ENCODE data around the gene BROX. TPM values are rescaled to one million over a fixed set of nuclear protein-coding genes. Genes with fewer than 3 reads are reported as not detected.
"Not testable (repeated sequence)": the region's sequence is repeated elsewhere in the genome, so short reads cannot be mapped to it uniquely, and the experiment has no call there.

Gene BROX
- total RNA-seq, 5 donors from 2014 or later (not counting 1 experiment from before 2014, with no cell fraction given), result 45.3 to 53.9 (median 52.0) TPM

GRCh38 chr1:222734740-222735139 is 22.4 kb downstream of the BROX start:
- ChIA-PET POLR2A (no interaction called here), CTCF (interaction anchor here in 1 of 2 donors (0.7 kb wide), 1 partner anchor 80 kb away, joined by 3 read pairs; no protein-coding TSS in a partner anchor)
- WGBS (ENCODE audit: insufficient coverage), result no CpG with 5 or more reads among the region's 1 CpG
- peaks cover 30% of the 10 kb centered on the region for H3K36me3 Mint-ChIP-seq
- no peaks in the 10 kb centered on the region for H3K27me3 Mint-ChIP-seq
- Histone ChIP-seq H3K9me3 (no peaks in the 10 kb centered on the region), H3K4me3 (ENCODE audit: control insufficient read depth in 1 of 2, extremely low read depth in 1 of 2, low read length in 1 of 2) (no peak overlapping the region), H3K36me3 (ENCODE audit: control insufficient read depth in 2 of 2, extremely low read depth in 1 of 2, insufficient read depth in 1 of 2, low read length in 1 of 2) (peaks cover 0 to 49% of the 10 kb centered on the region in 2 donors), H3K27ac (ENCODE audit: low read length) (no peak overlapping the region), H3K4me1 (ENCODE audit: control insufficient read depth in 1 of 2, extremely low read depth in 1 of 2, insufficient read depth in 2 of 2, low read length in 2 of 2) (no peaks in the 10 kb centered on the region), H3K27me3 (replicated peaks in 1 of 2; ENCODE audit: control insufficient read depth in 2 of 2, extremely low read depth in 1 of 2, insufficient read depth in 2 of 2, low read length in 1 of 2) (no peaks in the 10 kb centered on the region)
- no peak overlapping the region for H3K4me3 Mint-ChIP-seq
- H3K27ac Mint-ChIP-seq, result peak overlapping the region in 1 of 2 donors; percentile 61
- H3K4me1 Mint-ChIP-seq, result peaks cover 0 to 13% (median 5%) of the 10 kb centered on the region in 3 donors
- no peaks in the 10 kb centered on the region for H3K9me3 Mint-ChIP-seq
- DNase-seq (no peak), ATAC-seq (replicated peaks in 1 of 4) (no peak)

- peaks cover 0 to 31% of the 10 kb centered on the region in 2 donors for H3K36me3 ChIP-seq (ENCODE audit: control insufficient read depth in 2 of 2, extremely low read depth in 1 of 2, insufficient read depth in 1 of 2, low read length in 1 of 2)
- H3K27ac Mint-ChIP-seq, result no peak overlapping the region
- H3K36me3 Mint-ChIP-seq, result peaks cover 19% of the 10 kb centered on the region
- H3K9me3 Mint-ChIP-seq, result no peaks in the 10 kb centered on the region
- H3K4me1 ChIP-seq (ENCODE audit: control insufficient read depth in 1 of 2, extremely low read depth in 1 of 2, insufficient read depth in 2 of 2, low read length in 2 of 2), result no peaks in the 10 kb centered on the region
- H3K27me3 Mint-ChIP-seq, result no peaks in the 10 kb centered on the region
- H3K9me3 ChIP-seq, result no peaks in the 10 kb centered on the region
- H3K4me3 ChIP-seq (ENCODE audit: control insufficient read depth in 1 of 2, extremely low read depth in 1 of 2, low read length in 1 of 2), result no peak overlapping the region
- H3K4me3 Mint-ChIP-seq, result no peak overlapping the region
- H3K27me3 ChIP-seq (replicated peaks in 1 of 2; ENCODE audit: control insufficient read depth in 2 of 2, extremely low read depth in 1 of 2, insufficient read depth in 2 of 2, low read length in 1 of 2), result no peaks in the 10 kb centered on the region
- no CpG with 5 or more reads among the region's 5 CpGs for WGBS (ENCODE audit: insufficient coverage)
- ATAC-seq (replicated peaks in 1 of 4), result no peak
- POLR2A ChIA-PET, result interaction anchor here in 1 of 2 donors (0.7 kb wide), 1 partner anchor 282 kb away, joined by 3 read pairs; no protein-coding TSS in a partner anchor
- CTCF ChIA-PET, result no interaction called here
- H3K27ac ChIP-seq (ENCODE audit: low read length), result no peak overlapping the region
- no peak for DNase-seq
- H3K4me1 Mint-ChIP-seq, result peaks cover 0 to 8% (median 4%) of the 10 kb centered on the region in 3 donors
These were observed 24.1 kb downstream of the BROX start for GRCh38 chr1:222736470-222736869.

- no peak for ATAC-seq (replicated peaks in 1 of 4)
- DNase-seq, result no peak
- Mint-ChIP-seq H3K4me3 (no peak within 1 kb of the TSS), H3K27me3 (no peaks in the 10 kb centered on the region), H3K4me1 (peaks cover 0 to 5% (median 0%) of the 10 kb centered on the region in 3 donors), H3K36me3 (peaks cover 16% of the 10 kb centered on the region), H3K27ac (no peak within 1 kb of the TSS), H3K9me3 (no peaks in the 10 kb centered on the region)
- CTCF ChIA-PET, result interaction anchor here in 1 of 2 donors (0.8 kb wide), 1 partner anchor 387 kb away, joined by 3 read pairs; no protein-coding TSS in a partner anchor
- Histone ChIP-seq H3K27ac (ENCODE audit: low read length) (no peak within 1 kb of the TSS), H3K4me1 (ENCODE audit: control insufficient read depth in 1 of 2, extremely low read depth in 1 of 2, insufficient read depth in 2 of 2, low read length in 2 of 2) (no peaks in the 10 kb centered on the region), H3K9me3 (no peaks in the 10 kb centered on the region), H3K4me3 (ENCODE audit: control insufficient read depth in 1 of 2, extremely low read depth in 1 of 2, low read length in 1 of 2) (no peak within 1 kb of the TSS), H3K27me3 (replicated peaks in 1 of 2; ENCODE audit: control insufficient read depth in 2 of 2, extremely low read depth in 1 of 2, insufficient read depth in 2 of 2, low read length in 1 of 2) (no peaks in the 10 kb centered on the region), H3K36me3 (ENCODE audit: control insufficient read depth in 2 of 2, extremely low read depth in 1 of 2, insufficient read depth in 1 of 2, low read length in 1 of 2) (peaks cover 0 to 26% of the 10 kb centered on the region in 2 donors)
- no CpG with 5 or more reads among the region's 1 CpG for WGBS (ENCODE audit: insufficient coverage)
- POLR2A ChIA-PET, result interaction anchor here in 1 of 2 donors (0.7 kb wide), 1 partner anchor 282 kb away, joined by 3 read pairs; no protein-coding TSS in a partner anchor
These were observed 24.6 kb downstream of the BROX start, which contains the start of gene FAM177B for GRCh38 chr1:222736972-222737371. FAM177B (plus strand) TSS chr1:222737202; CDS start chr1:222746546, 9,344 bp downstream.

GRCh38 chr1:222739465-222739864 is 27.1 kb downstream of the BROX start:
- no peak overlapping the region for H3K27ac ChIP-seq (ENCODE audit: low read length)
- no CpG with 5 or more reads among the region's 2 CpGs for WGBS (ENCODE audit: insufficient coverage)
- DNase-seq (no peak), ATAC-seq (replicated peaks in 1 of 4) (no peak)
- no peak overlapping the region for H3K4me3 ChIP-seq (ENCODE audit: control insufficient read depth in 1 of 2, extremely low read depth in 1 of 2, low read length in 1 of 2)
- no peak overlapping the region for H3K27ac Mint-ChIP-seq
- H3K36me3 ChIP-seq (ENCODE audit: control insufficient read depth in 2 of 2, extremely low read depth in 1 of 2, insufficient read depth in 1 of 2, low read length in 1 of 2), result peaks cover 0 to 9% of the 10 kb centered on the region in 2 donors
- no peaks in the 10 kb centered on the region for H3K9me3 ChIP-seq
- no peaks in the 10 kb centered on the region for H3K27me3 ChIP-seq (replicated peaks in 1 of 2; ENCODE audit: control insufficient read depth in 2 of 2, extremely low read depth in 1 of 2, insufficient read depth in 2 of 2, low read length in 1 of 2)
- no peaks in the 10 kb centered on the region for H3K4me1 Mint-ChIP-seq
- ChIA-PET POLR2A (no interaction called here), CTCF (interaction anchor here (0.5 to 1.6 kb wide), 6 partner anchors 11 to 394 kb away, joined by 3 to 5 read pairs (median 3); no protein-coding TSS in a partner anchor)
- H3K4me3 Mint-ChIP-seq, result no peak overlapping the region
- H3K9me3 Mint-ChIP-seq, result no peaks in the 10 kb centered on the region
- H3K27me3 Mint-ChIP-seq, result no peaks in the 10 kb centered on the region
- no peaks in the 10 kb centered on the region for H3K4me1 ChIP-seq (ENCODE audit: control insufficient read depth in 1 of 2, extremely low read depth in 1 of 2, insufficient read depth in 2 of 2, low read length in 2 of 2)
- peaks cover 5% of the 10 kb centered on the region for H3K36me3 Mint-ChIP-seq

GRCh38 chr1:222739929-222740328 is 27.6 kb downstream of the BROX start:
- no peaks in the 10 kb centered on the region for H3K4me1 ChIP-seq (ENCODE audit: control insufficient read depth in 1 of 2, extremely low read depth in 1 of 2, insufficient read depth in 2 of 2, low read length in 2 of 2)
- ChIA-PET POLR2A (interaction anchor here in 1 of 2 donors (0.6 kb wide), 1 partner anchor 80 kb away, joined by 3 read pairs; no protein-coding TSS in a partner anchor), CTCF (interaction anchor here in 1 of 2 donors (1.0 kb wide), 1 partner anchor 384 kb away, joined by 3 read pairs; no protein-coding TSS in a partner anchor)
- no peak overlapping the region for H3K4me3 ChIP-seq (ENCODE audit: control insufficient read depth in 1 of 2, extremely low read depth in 1 of 2, low read length in 1 of 2)
- no peak overlapping the region for H3K27ac ChIP-seq (ENCODE audit: low read length)
- DNase-seq (no peak), ATAC-seq (replicated peaks in 1 of 4) (no peak)
- H3K36me3 ChIP-seq (ENCODE audit: control insufficient read depth in 2 of 2, extremely low read depth in 1 of 2, insufficient read depth in 1 of 2, low read length in 1 of 2), result peaks cover 0 to 9% of the 10 kb centered on the region in 2 donors
- no peaks in the 10 kb centered on the region for H3K9me3 ChIP-seq
- Mint-ChIP-seq H3K4me1 (no peaks in the 10 kb centered on the region), H3K4me3 (no peak overlapping the region), H3K9me3 (no peaks in the 10 kb centered on the region), H3K27me3 (no peaks in the 10 kb centered on the region), H3K36me3 (peaks cover 3% of the 10 kb centered on the region), H3K27ac (no peak overlapping the region)
- WGBS (ENCODE audit: insufficient coverage), result no CpG with 5 or more reads among the region's 1 CpG
- no peaks in the 10 kb centered on the region for H3K27me3 ChIP-seq (replicated peaks in 1 of 2; ENCODE audit: control insufficient read depth in 2 of 2, extremely low read depth in 1 of 2, insufficient read depth in 2 of 2, low read length in 1 of 2)

- whole genome bisulfite sequencing (ENCODE audit: insufficient coverage), result no CpG with 5 or more reads among the region's 5 CpGs
- H3K27ac Mint-ChIP-seq; H3K4me1 ChIP-seq (ENCODE audit: control insufficient read depth in 1 of 2, extremely low read depth in 1 of 2, insufficient read depth in 2 of 2, low read length in 2 of 2); POLR2A ChIA-PET; H3K27me3 Mint-ChIP-seq; H3K27me3 ChIP-seq (replicated peaks in 1 of 2; ENCODE audit: control insufficient read depth in 2 of 2, extremely low read depth in 1 of 2, insufficient read depth in 2 of 2, low read length in 1 of 2); H3K36me3 ChIP-seq (ENCODE audit: control insufficient read depth in 2 of 2, extremely low read depth in 1 of 2, insufficient read depth in 1 of 2, low read length in 1 of 2); H3K9me3 ChIP-seq; H3K4me3 ChIP-seq (ENCODE audit: control insufficient read depth in 1 of 2, extremely low read depth in 1 of 2, low read length in 1 of 2); DNase-seq; H3K36me3 Mint-ChIP-seq; H3K4me3 Mint-ChIP-seq; H3K4me1 Mint-ChIP-seq; H3K27ac ChIP-seq (ENCODE audit: low read length); ATAC-seq (replicated peaks in 1 of 4); H3K9me3 Mint-ChIP-seq: not testable (repeated sequence)
- CTCF ChIA-PET, result interaction anchor here in 1 of 2 donors (0.7 kb wide), 1 partner anchor 730 kb away, joined by 3 read pairs; no protein-coding TSS in a partner anchor
These were observed 29.5 kb downstream of the BROX start for GRCh38 chr1:222741630-222742457.

All from T-cell (primary cell).